Liver (tissue), 9 donors: ENCODE results near the gene MEF2A. TPM values are rescaled to one million over a fixed set of nuclear protein-coding genes. Genes with fewer than 3 reads are reported as not detected.

Experiments used
- DNase-seq: peaks from one replicate; pipeline ENCODE4 v3.0.0-alpha.2; 2017; ENCODE audit warnings: low spot score
- H3K27ac ChIP-seq, 2 donors: one replicate each; pipeline ENCODE4 v1.7.0; 2013; ENCODE audit warnings: inconsistent platforms in 2 of 2, low read length in 2 of 2, control low read depth in 1 of 2, low read depth in 1 of 2, mild to moderate bottlenecking in 1 of 2
- H3K27me3 ChIP-seq, 4 donors: one replicate each; pipeline versions ENCODE4 v1.6.1 to v1.7.0; 2013; ENCODE audit warnings: low read length in 3 of 4, inconsistent platforms in 1 of 4, mild to moderate bottlenecking in 1 of 4, moderate library complexity in 1 of 4; ENCODE audit not compliant: control insufficient read depth in 4 of 4, insufficient read depth in 4 of 4
- H3K36me3 ChIP-seq, 4 donors: one replicate each; pipeline versions ENCODE4 v1.6.1 to v1.7.0; 2013; ENCODE audit warnings: low read length in 3 of 4, mild to moderate bottlenecking in 3 of 4, low read depth in 1 of 4, moderate library complexity in 1 of 4; ENCODE audit not compliant: control insufficient read depth in 4 of 4, insufficient read depth in 3 of 4
- H3K4me1 ChIP-seq, 4 donors: one replicate each; pipeline versions ENCODE4 v1.6.1 to v1.7.0; 2013; ENCODE audit warnings: low read length in 3 of 4, mild to moderate bottlenecking in 3 of 4, moderate library complexity in 1 of 4; ENCODE audit not compliant: control insufficient read depth in 4 of 4, insufficient read depth in 4 of 4
- H3K4me3 ChIP-seq, 3 donors: one replicate each; pipeline versions ENCODE4 v1.6.1 to v1.7.0; 2013; ENCODE audit warnings: low read length in 3 of 3, control low read depth in 1 of 3, low read depth in 1 of 3, mild to moderate bottlenecking in 1 of 3
- H3K9ac ChIP-seq, 2 donors: one replicate each; pipeline ENCODE4 v1.7.0; 2013; ENCODE audit warnings: low read length in 2 of 2, mild to moderate bottlenecking in 2 of 2, moderate library complexity in 2 of 2, control low read depth in 1 of 2, low read depth in 1 of 2
- H3K9me3 ChIP-seq, 4 donors: one replicate each; pipeline versions ENCODE4 v1.6.1 to v1.7.0; 2013; ENCODE audit warnings: low read length in 3 of 4; ENCODE audit not compliant: control insufficient read depth in 4 of 4
- ATF3 ChIP-seq: IDR thresholded peaks from 2 replicates; pipeline ENCODE4 v1.6.1; 2016; ENCODE audit warnings: antibody characterized with exemption
- CTCF ChIP-seq: fragments of 150-350 bp; IDR thresholded peaks from 2 replicates; pipeline ENCODE4 v1.5.1; 2017; ENCODE audit warnings: improper control_type of control experiment, low read depth, low read length; ENCODE audit not compliant: missing input control
- EGR1 ChIP-seq, 2 donors: IDR thresholded peaks; 2 replicates each; pipeline ENCODE4 v1.6.1; 2016 to 2018; ENCODE audit warnings: antibody characterized with exemption in 2 of 2, low read depth in 2 of 2
- FOXA1 ChIP-seq: IDR thresholded peaks from 2 replicates; pipeline ENCODE4 v1.6.1; 2016; ENCODE audit warnings: antibody characterized with exemption
- FOXA2 ChIP-seq: IDR thresholded peaks from 2 replicates; pipeline ENCODE4 v1.6.1; 2016; ENCODE audit warnings: antibody characterized with exemption
- GABPA ChIP-seq, 2 donors: IDR thresholded peaks in 1 of 2; conservative IDR thresholded peaks in 1 of 2; 2 replicates each; pipeline ENCODE4 v1.6.1; 2016; ENCODE audit warnings: antibody characterized with exemption in 2 of 2, mild to moderate bottlenecking in 1 of 2, moderate library complexity in 1 of 2
- HNF4A ChIP-seq, 2 donors: conservative IDR thresholded peaks; 2 replicates each; pipeline ENCODE4 v1.6.1; 2016; ENCODE audit warnings: antibody characterized with exemption in 2 of 2, mild to moderate bottlenecking in 2 of 2
- HNF4G ChIP-seq: IDR thresholded peaks from 2 replicates; pipeline ENCODE4 v1.6.1; 2016; ENCODE audit warnings: antibody characterized with exemption
- JUND ChIP-seq, 2 donors: IDR thresholded peaks; 2 replicates each; pipeline ENCODE4 v1.6.1; 2016; ENCODE audit warnings: antibody characterized with exemption in 2 of 2
- NR2F2 ChIP-seq: IDR thresholded peaks from 2 replicates; pipeline ENCODE4 v1.6.1; 2016; ENCODE audit warnings: antibody characterized with exemption
- RAD21 ChIP-seq, 2 donors: IDR thresholded peaks; 2 replicates each; pipeline ENCODE4 v1.6.1; 2016; ENCODE audit warnings: antibody characterized with exemption in 2 of 2, mild to moderate bottlenecking in 2 of 2
- REST ChIP-seq: IDR thresholded peaks from 2 replicates; pipeline ENCODE4 v1.6.1; 2016; ENCODE audit warnings: antibody characterized with exemption, mild to moderate bottlenecking
- RXRA ChIP-seq, 2 donors: IDR thresholded peaks; 2 replicates each; pipeline ENCODE4 v1.6.1; 2017 to 2018; ENCODE audit warnings: antibody characterized with exemption in 2 of 2, mild to moderate bottlenecking in 1 of 2
- SP1 ChIP-seq: IDR thresholded peaks from 2 replicates; pipeline ENCODE4 v1.6.1; 2018; ENCODE audit warnings: antibody characterized with exemption, mild to moderate bottlenecking
- TAF1 ChIP-seq: conservative IDR thresholded peaks from 2 replicates; pipeline ENCODE4 v1.6.1; 2016; ENCODE audit warnings: antibody characterized with exemption, mild to moderate bottlenecking
- YY1 ChIP-seq: IDR thresholded peaks from 2 replicates; pipeline ENCODE4 v1.6.1; 2016; ENCODE audit warnings: antibody characterized with exemption, mild to moderate bottlenecking
- ZBTB33 ChIP-seq: IDR thresholded peaks from 2 replicates; pipeline ENCODE4 v1.6.1; 2016; ENCODE audit warnings: antibody characterized with exemption
- WGBS: extraction: QIAGEN DNeasy Blood & Tissue Kit; methylation state at CpG from one replicate; pipeline ENCODE4 v1.1.7; 2013; 5-methylcytosine and 5-hydroxymethylcytosine counted together
- polyA plus RNA-seq, 2 donors: library from polyadenylated mRNA; stranded (reverse) in 1 of 2; unstranded in 1 of 2; fragments of 200-250 nt in 1 of 2; fragments of >200 nt in 1 of 2; fragmentation: Nextera tagmentation in 1 of 2; extraction: Ambion mirVana in 1 of 2; gene quantifications; one replicate each; pipeline versions ENCODE4 v1.2.1 to v1.2.3, GENCODE V29; 2013 to 2015
- total RNA-seq, 2 donors: library from RNA; depleted of rRNA; stranded (reverse); fragments of >200 nt; gene quantifications; one replicate each; pipeline ENCODE4 v1.2.3, GENCODE V29; 2014
- donor health status: healthy.
- donor health status: healthy.
- donor health status: healthy.
- donor health status: healthy.
- donor health status: healthy.

The MEF2A gene
- total and polyA plus RNA-seq, 4 donors = 8.5 to 45.9 (median 18.2) TPM

GRCh38 chr15:99686290-99686689, 120.5 kb downstream of the MEF2A start:
- Histone ChIP-seq H3K4me3 (no peak overlapping the region), H3K36me3 (peaks cover 1 to 16% (median 7%) of the 10 kb centered on the region in 4 donors), H3K27ac (no peak overlapping the region), H3K27me3 (no peaks in the 10 kb centered on the region), H3K4me1 (no peaks in the 10 kb centered on the region), H3K9me3 (no peaks in the 10 kb centered on the region), H3K9ac (no peak overlapping the region)
- DNase-seq = no peak
- TF ChIP-seq RAD21 (IDR thresholded peaks at IDR 0.05) = no peak
- no peak for TF ChIP-seq CTCF
- TF ChIP-seq YY1 = no peak
- no peak for TF ChIP-seq ZBTB33
- no peak for TF ChIP-seq SP1
- TF ChIP-seq HNF4A (conservative IDR thresholded peaks at IDR 0.05) = no peak
- TF ChIP-seq REST = no peak
- no peak for TF ChIP-seq RXRA (IDR thresholded peaks at IDR 0.05)
- TF ChIP-seq JUND (IDR thresholded peaks at IDR 0.05) = no peak
- TF ChIP-seq FOXA1 = no peak
- no peak for TF ChIP-seq GABPA (IDR thresholded peaks at IDR 0.05 in 1 of 2, conservative IDR thresholded peaks at IDR 0.05 in 1 of 2)
- 97% methylated on average over 1 of the region's 1 CpG for WGBS

- Histone ChIP-seq H3K9me3 (no peaks in the 10 kb centered on the region), H3K4me1 (no peaks in the 10 kb centered on the region), H3K9ac (no peak overlapping the region), H3K4me3 (no peak overlapping the region), H3K27ac (no peak overlapping the region), H3K27me3 (no peaks in the 10 kb centered on the region), H3K36me3 (peaks cover 1 to 42% (median 19%) of the 10 kb centered on the region in 4 donors)
- DNase-seq = no peak
- WGBS = 91% methylated on average over 3 of the region's 3 CpGs
- TF ChIP-seq FOXA2 = no peak
- no peak for TF ChIP-seq RXRA (IDR thresholded peaks at IDR 0.05)
- no peak for TF ChIP-seq NR2F2
- TF ChIP-seq ATF3 = no peak
- no peak for TF ChIP-seq CTCF
- TF ChIP-seq EGR1 (IDR thresholded peaks at IDR 0.05; ENCODE audit: low read depth in 2 of 2) = no peak
- no peak for TF ChIP-seq SP1
- TF ChIP-seq TAF1 = no peak
- TF ChIP-seq FOXA1 = no peak
- TF ChIP-seq HNF4G = no peak
- no peak for TF ChIP-seq ZBTB33
- no peak for TF ChIP-seq RAD21 (IDR thresholded peaks at IDR 0.05)
- TF ChIP-seq GABPA (IDR thresholded peaks at IDR 0.05 in 1 of 2, conservative IDR thresholded peaks at IDR 0.05 in 1 of 2) = no peak
- TF ChIP-seq YY1 = no peak
- TF ChIP-seq HNF4A (conservative IDR thresholded peaks at IDR 0.05) = no peak
Measured at GRCh38 chr15:99692825-99693224, 127.0 kb downstream of the MEF2A start.
